Vagina (tissue), 2 donors: ENCODE data around the gene HSPA12A. TPM values are rescaled to one million over a fixed set of nuclear protein-coding genes. Genes with fewer than 3 reads are reported as not detected.

Experiments
- DNase-seq, 2 donors: peaks; one replicate each; pipeline ENCODE4 v3.0.0-alpha.2; 2017; ENCODE audit errors: extremely low spot score in 2 of 2
- H3K27ac ChIP-seq: fragments of 200-600 bp; sonication (generic); one replicate; pipeline ENCODE4 v1.5.1; 2019
- H3K27me3 ChIP-seq: fragments of 200-600 bp; sonication (generic); one replicate; pipeline ENCODE4 v1.5.1; 2019
- H3K36me3 ChIP-seq, 2 donors: fragments of 200-600 bp; sonication (generic); one replicate each; pipeline ENCODE4 v1.5.1; 2017 to 2019
- H3K4me1 ChIP-seq: fragments of 200-600 bp; sonication (generic); one replicate; pipeline ENCODE4 v1.5.1; 2019
- H3K4me3 ChIP-seq, 2 donors: fragments of 200-600 bp; sonication (generic); 1 replicate in 1 of 2; 2 replicates in 1 of 2; pipeline ENCODE4 v1.5.1; 2016 to 2019
- H3K9me3 ChIP-seq: fragments of 200-600 bp; sonication (generic); one replicate; pipeline ENCODE4 v1.5.1; 2019
- POLR2A ChIP-seq, 2 donors: fragments of 450-650 bp; IDR thresholded peaks; one replicate each; pipeline ENCODE4 v1.6.1; 2017; ENCODE audit warnings: antibody characterized with exemption in 2 of 2, mild to moderate bottlenecking in 2 of 2, moderate library complexity in 2 of 2
- POLR2AphosphoS5 ChIP-seq, 2 donors: sonication (generic); formaldehyde crosslinking; IDR thresholded peaks; one replicate each; pipeline ENCODE4 v1.9.0; 2017; ENCODE audit warnings: antibody characterized with exemption in 2 of 2, mild to moderate bottlenecking in 2 of 2, low read depth in 1 of 2; ENCODE audit not compliant: insufficient read depth in 1 of 2
- intact Hi-C: fragments of 100-400 bp; cut with DNase I; formaldehyde crosslinking; loops from one replicate; pipeline ENCODE4 v1.15.1; 2023
- total RNA-seq: library from RNA; depleted of rRNA; stranded (reverse); fragments of >200 nt; gene quantifications from one replicate; pipeline ENCODE4 v1.2.3, GENCODE V29; 2016
- TF ChIP-seq, protein P1 (sequence below), 3 experiments: fragments of 450-650 bp in 2 of 3; fragments of 200-600 bp in 1 of 3; sonication (generic) in 1 of 3; IDR thresholded peaks; one replicate each; pipeline ENCODE4 v1.5.1; 2017 to 2019; ENCODE audit warnings: antibody characterized with exemption in 3 of 3, mild to moderate bottlenecking in 2 of 3, moderate library complexity in 2 of 3

The HSPA12A gene
- total RNA-seq, 1 donor from 2014 or later = 28.7 TPM

DNA sequence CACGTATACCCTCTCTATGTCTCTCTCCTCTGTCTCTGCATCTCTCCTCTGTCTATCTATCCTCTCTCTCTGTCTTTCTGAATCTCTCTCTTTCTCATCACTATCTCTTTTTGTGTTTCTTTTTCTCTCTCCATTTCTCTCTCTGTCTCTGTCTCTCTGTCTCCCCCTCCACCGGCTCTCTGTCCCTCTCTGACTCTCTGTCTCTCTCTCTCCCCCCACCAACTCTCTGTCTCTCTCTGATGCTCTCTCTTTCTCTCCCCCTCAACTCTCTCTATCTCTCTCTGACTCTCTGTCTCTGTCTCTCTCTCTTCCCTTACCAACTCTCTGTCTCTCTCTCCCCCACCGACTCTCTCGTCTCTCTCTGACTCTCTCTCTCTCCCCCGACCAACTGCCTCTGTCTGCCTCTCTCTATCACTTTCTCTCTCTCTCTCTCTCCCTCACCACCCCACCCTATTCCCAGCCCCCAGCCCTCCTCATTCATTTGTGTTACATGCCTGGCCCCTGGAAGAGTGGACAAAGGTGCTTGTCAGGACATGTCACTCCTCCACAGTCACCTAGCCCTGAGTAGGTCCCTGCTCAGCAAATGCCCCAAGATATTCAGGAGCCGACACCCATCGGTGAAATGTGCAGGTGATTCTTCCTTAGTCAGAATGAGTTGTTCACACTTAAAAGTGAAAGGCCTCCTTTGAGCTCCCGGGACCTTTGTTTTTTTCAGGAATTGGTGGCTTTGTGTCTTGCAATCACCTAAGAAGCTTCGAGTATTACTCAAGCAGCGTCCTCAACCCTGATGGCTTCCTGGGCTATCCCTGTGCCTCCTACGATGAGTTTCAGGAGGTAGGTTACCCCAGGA, 108.0 kb downstream of the HSPA12A start:
- H3K9me3 ChIP-seq = no peaks in the 10 kb centered on the region
- H3K27me3 ChIP-seq = no peaks in the 10 kb centered on the region
- no peaks in the 10 kb centered on the region for H3K4me1 ChIP-seq
- no peak for TF ChIP-seq POLR2A (IDR thresholded peaks at IDR 0.05)
- TF ChIP-seq POLR2AphosphoS5 (IDR thresholded peaks at IDR 0.05; ENCODE audit: insufficient read depth in 1 of 2, low read depth in 1 of 2) = no peak
- TF ChIP-seq, protein P1, sequence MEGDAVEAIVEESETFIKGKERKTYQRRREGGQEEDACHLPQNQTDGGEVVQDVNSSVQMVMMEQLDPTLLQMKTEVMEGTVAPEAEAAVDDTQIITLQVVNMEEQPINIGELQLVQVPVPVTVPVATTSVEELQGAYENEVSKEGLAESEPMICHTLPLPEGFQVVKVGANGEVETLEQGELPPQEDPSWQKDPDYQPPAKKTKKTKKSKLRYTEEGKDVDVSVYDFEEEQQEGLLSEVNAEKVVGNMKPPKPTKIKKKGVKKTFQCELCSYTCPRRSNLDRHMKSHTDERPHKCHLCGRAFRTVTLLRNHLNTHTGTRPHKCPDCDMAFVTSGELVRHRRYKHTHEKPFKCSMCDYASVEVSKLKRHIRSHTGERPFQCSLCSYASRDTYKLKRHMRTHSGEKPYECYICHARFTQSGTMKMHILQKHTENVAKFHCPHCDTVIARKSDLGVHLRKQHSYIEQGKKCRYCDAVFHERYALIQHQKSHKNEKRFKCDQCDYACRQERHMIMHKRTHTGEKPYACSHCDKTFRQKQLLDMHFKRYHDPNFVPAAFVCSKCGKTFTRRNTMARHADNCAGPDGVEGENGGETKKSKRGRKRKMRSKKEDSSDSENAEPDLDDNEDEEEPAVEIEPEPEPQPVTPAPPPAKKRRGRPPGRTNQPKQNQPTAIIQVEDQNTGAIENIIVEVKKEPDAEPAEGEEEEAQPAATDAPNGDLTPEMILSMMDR (IDR thresholded peaks at IDR 0.05) = no peak
- H3K36me3 ChIP-seq = no peaks in the 10 kb centered on the region
- DNase-seq = no peak
- no peak overlapping the region for H3K4me3 ChIP-seq
- no peak overlapping the region for H3K27ac ChIP-seq
- intact Hi-C loops = no loop called here

DNA sequence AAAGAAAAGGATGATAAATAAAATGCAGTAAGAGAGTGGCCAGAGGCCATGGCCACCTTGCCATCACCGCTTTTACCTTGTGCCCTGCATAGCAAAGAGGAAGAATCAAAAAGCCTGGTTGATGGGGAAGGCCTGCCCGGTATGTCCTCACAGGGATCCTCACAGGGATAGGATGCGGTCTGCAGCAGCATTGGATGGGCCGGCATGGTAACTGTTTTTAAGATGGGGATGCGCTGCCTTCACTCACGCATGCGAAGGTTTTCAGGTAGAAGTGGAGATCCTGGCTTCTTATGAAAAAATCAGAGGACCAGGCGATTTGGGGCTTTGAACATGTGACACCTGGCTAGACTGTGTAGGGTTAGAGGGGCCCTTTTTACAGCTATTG, 109.2 kb downstream of the HSPA12A start:
- Histone ChIP-seq H3K27ac (no peak overlapping the region), H3K27me3 (no peaks in the 10 kb centered on the region), H3K36me3 (no peaks in the 10 kb centered on the region), H3K4me1 (no peaks in the 10 kb centered on the region), H3K4me3 (no peak overlapping the region), H3K9me3 (no peaks in the 10 kb centered on the region)
- no peak for DNase-seq
- TF ChIP-seq, protein P1 (IDR thresholded peaks at IDR 0.05) = no peak
- no peak for TF ChIP-seq POLR2AphosphoS5 (IDR thresholded peaks at IDR 0.05; ENCODE audit: insufficient read depth in 1 of 2, low read depth in 1 of 2)
- no peak for TF ChIP-seq POLR2A (IDR thresholded peaks at IDR 0.05)
- intact Hi-C loops = no loop called here

DNA sequence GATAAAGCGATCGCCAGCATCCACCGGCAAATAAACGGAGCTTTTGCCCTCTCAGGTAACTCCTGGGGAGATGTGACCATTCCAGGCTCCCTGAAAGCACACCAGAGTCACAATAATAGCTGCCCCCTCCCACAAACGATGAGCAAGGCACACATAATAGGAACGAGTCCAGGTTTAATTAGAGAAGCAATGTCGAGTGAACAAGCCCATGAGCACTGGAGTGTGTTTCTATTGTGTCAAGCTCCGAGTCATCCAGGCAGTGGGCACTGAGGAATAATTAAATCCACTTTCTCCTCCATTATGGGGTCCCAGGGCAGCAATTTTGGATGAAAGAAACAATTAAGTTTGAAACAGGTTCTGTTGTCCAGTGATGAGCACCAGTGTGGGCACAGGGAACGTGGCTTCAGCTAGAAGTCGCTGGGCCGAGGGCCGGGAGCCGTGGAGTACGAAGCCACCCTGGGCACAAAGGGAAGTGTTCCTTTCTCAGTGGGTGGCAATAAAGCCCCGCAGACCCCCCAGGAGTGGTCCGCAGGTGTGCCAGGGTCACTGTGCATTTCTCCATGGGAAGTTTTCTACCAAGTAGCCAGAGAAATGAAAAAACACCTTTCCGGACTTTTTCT, 109.7 kb downstream of the HSPA12A start:
- no peaks in the 10 kb centered on the region for H3K9me3 ChIP-seq
- intact Hi-C loops = no loop called here
- no peaks in the 10 kb centered on the region for H3K36me3 ChIP-seq
- no peak for TF ChIP-seq POLR2A (IDR thresholded peaks at IDR 0.05)
- TF ChIP-seq, protein P1 (IDR thresholded peaks at IDR 0.05) = no peak
- no peak for TF ChIP-seq POLR2AphosphoS5 (IDR thresholded peaks at IDR 0.05; ENCODE audit: insufficient read depth in 1 of 2, low read depth in 1 of 2)
- no peak for DNase-seq
- H3K4me3 ChIP-seq = no peak overlapping the region
- H3K27ac ChIP-seq = no peak overlapping the region
- no peaks in the 10 kb centered on the region for H3K4me1 ChIP-seq
- no peaks in the 10 kb centered on the region for H3K27me3 ChIP-seq

DNA sequence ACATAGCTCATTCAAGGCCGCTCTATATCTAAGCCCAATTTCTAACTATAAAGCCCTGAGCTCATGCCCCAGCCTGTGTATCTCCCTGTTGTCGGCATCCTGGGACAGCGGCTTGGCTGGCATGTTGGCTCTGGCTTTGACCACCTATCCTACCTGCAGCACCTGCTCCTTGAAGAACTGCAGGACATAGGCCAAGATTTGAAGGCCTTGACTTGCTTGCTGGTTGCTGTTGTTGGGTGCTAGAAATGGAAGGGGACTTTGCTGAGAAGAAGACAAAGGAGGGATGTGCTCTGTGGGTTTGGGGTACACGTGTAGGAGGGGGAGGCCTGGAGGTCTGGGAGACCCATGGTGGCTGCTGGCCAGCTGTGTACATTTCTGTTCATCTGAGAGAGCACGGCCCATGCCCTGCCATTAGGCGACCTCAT, 110.5 kb downstream of the HSPA12A start:
- TF ChIP-seq POLR2AphosphoS5 (IDR thresholded peaks at IDR 0.05; ENCODE audit: insufficient read depth in 1 of 2, low read depth in 1 of 2) (no peak), POLR2A (IDR thresholded peaks at IDR 0.05) (no peak)
- TF ChIP-seq, protein P1 (IDR thresholded peaks at IDR 0.05) = no peak
- intact Hi-C loops = no loop called here
- no peaks in the 10 kb centered on the region for H3K36me3 ChIP-seq
- H3K27me3 ChIP-seq = no peaks in the 10 kb centered on the region
- H3K9me3 ChIP-seq = no peaks in the 10 kb centered on the region
- H3K4me3 ChIP-seq = no peak overlapping the region
- no peaks in the 10 kb centered on the region for H3K4me1 ChIP-seq
- no peak for DNase-seq
- no peak overlapping the region for H3K27ac ChIP-seq

DNA sequence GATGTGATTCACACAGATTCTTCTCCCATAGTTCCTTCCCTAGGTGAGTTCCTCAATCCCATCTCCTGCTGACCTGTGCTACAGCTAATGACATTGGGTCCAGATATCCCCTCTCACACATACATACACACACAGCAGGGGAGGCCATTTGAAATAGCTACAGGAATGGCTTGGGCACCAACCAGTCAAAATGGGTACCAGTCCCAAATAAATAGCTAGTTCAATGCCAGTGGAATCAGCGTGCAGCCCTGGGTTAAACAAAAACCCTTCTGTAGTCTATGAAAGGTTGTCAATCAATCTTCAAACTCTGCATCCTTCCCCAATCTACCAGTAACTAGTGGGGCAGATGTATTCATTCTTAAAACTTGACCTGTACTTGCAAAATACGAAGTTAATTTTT, 112.3 kb downstream of the HSPA12A start:
- Histone ChIP-seq H3K27me3 (no peaks in the 10 kb centered on the region), H3K36me3 (no peaks in the 10 kb centered on the region), H3K27ac (no peak overlapping the region), H3K9me3 (no peaks in the 10 kb centered on the region), H3K4me3 (no peak overlapping the region), H3K4me1 (no peaks in the 10 kb centered on the region)
- DNase-seq = no peak
- TF ChIP-seq, protein P1 (IDR thresholded peaks at IDR 0.05) = no peak
- TF ChIP-seq POLR2A (IDR thresholded peaks at IDR 0.05) = no peak
- no peak for TF ChIP-seq POLR2AphosphoS5 (IDR thresholded peaks at IDR 0.05; ENCODE audit: insufficient read depth in 1 of 2, low read depth in 1 of 2)
- intact Hi-C loops = no loop called here
